Endothelial cell of hepatic sinusoid (primary cell): ENCODE measurements around the gene LPP.

ENCODE experiments used
- in situ Hi-C: cut with HindIII; loops from 2 replicates; pipeline ENCODE4 v1.10.0; 2017; ENCODE audit warnings: low sequenced_read_pairs

LPP gene

DNA sequence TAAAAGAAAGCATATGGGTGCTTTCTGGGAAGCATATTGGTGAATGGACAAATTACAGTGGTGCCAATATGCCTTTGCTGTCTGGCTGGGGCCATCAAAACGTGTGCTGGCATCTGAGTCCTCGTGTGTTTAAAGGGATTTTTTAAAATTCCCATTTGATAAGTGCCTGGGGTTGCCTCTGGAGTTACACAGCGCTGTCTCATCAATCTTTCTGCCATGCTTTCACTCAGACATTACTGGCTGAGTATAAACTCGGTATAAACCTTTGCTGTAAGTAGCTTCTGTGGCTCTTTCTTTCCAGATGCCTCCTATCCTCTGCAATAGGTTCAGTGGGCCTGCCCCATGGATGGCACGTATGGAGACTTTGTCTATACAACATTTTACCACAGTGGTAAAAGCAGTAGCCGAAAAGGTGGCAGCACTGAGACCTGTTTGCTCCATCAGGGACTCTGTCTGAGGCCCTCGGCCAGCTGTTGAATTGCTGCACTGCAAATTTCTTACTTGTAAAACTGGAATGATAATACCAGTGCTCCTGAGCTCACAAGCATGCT is 195.5 kb downstream of the LPP start:
- in situ Hi-C loops = no loop called here

DNA sequence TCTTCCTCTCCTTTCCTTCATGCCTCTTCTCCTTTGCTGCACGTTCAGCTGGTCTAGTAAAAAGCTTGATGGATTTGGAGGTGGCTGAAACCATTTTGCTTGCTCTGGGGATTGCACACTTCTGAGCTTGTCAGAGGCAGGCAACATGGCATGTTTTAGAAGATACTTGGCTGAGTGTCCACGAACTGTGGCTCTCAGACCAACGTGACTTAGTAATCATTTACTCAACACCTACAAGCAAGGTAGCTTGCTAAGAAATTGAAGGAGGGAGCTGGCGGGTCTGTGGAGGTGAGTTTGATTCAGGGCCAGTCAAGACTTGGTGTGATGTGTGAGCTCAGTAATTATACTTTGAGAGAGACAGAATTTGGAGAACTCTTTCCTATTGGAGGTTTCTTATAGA is 196.0 kb downstream of the LPP start:
- in situ Hi-C loops = no loop called here

DNA sequence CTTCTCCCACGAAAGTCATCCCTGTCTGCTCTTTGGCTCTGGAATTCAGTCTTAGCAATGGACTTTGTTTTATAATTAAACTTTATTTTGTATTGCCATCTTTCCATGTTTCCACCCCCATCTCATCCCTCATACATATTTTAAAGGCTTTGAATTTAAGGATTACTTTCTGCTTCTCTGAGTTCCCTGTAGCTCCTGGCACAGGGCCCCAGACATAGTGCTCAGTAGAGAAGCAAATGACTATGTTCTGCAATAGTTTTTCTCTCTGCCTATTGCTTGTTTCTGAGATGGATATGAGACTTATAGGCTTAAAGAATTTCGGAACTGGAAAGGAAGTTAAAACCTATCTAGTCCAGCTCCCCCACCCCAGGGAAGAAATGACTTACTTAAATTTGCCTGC is 197.0 kb downstream of the LPP start:
- in situ Hi-C loops = no loop called here

DNA sequence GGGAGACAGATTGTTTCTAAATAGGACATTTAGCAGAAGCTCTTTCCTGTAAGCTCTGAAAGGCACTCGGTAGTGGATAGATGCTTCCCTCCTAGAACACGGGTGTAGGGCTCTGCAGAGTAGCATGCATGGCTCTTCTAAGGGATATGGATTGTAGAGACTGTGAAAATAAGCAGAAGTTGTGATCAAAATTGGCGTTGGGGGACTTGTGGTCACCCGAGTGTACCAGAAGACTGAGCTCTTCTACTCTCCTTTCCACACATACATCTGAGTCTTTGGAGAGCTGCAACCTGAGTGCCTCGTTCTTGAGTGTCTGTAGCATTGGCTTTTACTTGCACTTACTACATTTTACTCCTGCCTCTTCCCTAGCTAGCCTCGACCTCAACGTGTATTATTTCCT is 197.7 kb downstream of the LPP start:
- in situ Hi-C loops = no loop called here

GRCh38 chr3:188352196-188352927 is 198.4 kb downstream of the LPP start:
- in situ Hi-C loops = no loop called here

GRCh38 chr3:188353426-188353825 is 199.5 kb downstream of the LPP start:
- in situ Hi-C loops = no loop called here

- in situ Hi-C loops = no loop called here
Measured at GRCh38 chr3:188358787-188359493, 205.0 kb downstream of the LPP start.

- in situ Hi-C loops = loop anchor here (5.0 kb wide), 1 partner anchor 37 kb away; no protein-coding TSS in a partner anchor
Measured at GRCh38 chr3:188360364-188360881, 206.5 kb downstream of the LPP start.

- in situ Hi-C loops = loop anchor here (5.0 kb wide), 1 partner anchor 35 kb away; no protein-coding TSS in a partner anchor
Measured at GRCh38 chr3:188361888-188362287, 207.9 kb downstream of the LPP start.

DNA sequence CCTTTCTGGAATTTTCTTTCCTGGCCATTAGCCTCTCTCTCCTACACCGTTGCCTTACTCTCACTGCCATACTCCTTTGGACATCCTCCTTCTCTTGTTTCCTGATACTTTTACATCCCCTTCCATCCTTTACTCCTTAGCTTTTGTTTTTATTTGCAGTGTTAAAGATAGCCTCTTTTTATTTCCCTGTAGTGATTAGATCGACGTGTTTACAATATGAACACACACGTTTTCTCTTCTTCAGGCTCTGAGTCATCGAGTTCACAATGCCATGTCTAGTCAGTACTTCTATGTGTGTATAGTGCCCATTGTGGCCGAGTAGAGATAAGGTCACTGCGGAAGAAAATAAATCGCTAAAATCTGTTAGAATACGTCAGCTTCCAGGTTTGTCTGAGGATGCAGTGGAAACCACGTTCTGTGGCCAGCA is 208.5 kb downstream of the LPP start:
- in situ Hi-C loops = loop anchor here (5.0 kb wide), 1 partner anchor 35 kb away; no protein-coding TSS in a partner anchor

DNA sequence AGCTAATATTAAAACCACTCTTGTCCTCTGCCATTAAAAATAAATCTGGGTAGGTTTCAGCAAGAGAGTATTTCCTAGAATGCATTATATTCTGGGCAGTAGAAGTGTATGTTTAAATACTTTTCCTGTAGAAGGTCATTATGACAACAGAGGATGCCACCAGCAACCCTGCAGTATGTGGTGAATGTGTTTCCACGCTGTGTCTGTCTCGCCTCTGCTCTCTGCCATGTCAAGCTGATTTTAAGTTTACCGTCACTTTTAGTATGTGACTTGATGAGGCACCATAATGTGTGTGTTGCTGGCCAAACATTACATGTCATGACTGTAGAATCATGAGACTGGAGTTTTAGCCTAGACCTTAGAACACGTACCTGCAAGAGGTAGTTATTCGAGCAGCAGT is 211.2 kb downstream of the LPP start:
- in situ Hi-C loops = no loop called here

GRCh38 chr3:188365988-188366698 is 212.2 kb downstream of the LPP start:
- in situ Hi-C loops = no loop called here

- in situ Hi-C loops = no loop called here
Measured at GRCh38 chr3:188367678-188368077, 213.7 kb downstream of the LPP start.

- in situ Hi-C loops = no loop called here
Measured at GRCh38 chr3:188369526-188369925, 215.6 kb downstream of the LPP start.

- in situ Hi-C loops = no loop called here
Measured at GRCh38 chr3:188370081-188370830, 216.3 kb downstream of the LPP start.

- in situ Hi-C loops = no loop called here
Measured at GRCh38 chr3:188378786-188379185, 224.8 kb downstream of the LPP start.

DNA sequence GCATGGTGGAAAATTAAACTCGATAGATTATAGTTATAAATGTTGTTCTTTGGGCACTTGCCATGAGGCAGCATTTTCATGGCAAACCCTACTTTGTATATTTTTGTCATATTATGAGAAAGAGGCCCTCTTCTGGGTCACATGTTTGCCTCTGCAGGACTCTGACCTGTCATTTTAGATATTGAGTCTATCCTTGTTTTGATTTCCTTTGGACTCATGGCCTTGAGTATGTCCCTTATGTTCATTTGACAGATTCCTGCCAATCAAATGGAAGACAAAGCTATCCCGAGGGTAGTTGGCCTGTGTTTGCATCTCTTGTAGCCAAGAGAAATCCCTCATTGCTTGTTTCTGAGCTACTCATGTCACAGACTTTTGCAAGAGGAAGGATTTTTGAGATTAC is 226.3 kb downstream of the LPP start:
- in situ Hi-C loops = no loop called here

DNA sequence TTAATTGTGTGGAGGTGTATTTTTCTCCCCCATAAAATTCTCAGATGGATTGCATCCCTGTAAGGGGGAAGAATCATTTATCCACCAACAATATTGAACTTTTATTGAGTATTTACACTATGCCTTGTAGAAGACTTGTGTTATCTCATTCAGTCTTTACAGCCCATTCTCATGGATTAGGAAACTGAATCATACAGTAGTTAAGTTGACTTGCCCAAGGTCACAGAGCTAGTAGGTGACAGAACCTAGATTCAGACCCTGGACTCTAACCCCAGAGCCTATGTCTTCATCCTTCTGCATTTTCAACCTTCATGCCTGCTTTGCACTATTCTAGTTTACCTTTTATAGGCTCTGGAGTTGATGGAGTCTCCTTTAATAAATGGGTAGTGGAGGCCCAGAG is 226.8 kb downstream of the LPP start:
- in situ Hi-C loops = no loop called here

- in situ Hi-C loops = no loop called here
Measured at GRCh38 chr3:188383748-188384147, 229.8 kb downstream of the LPP start.

DNA sequence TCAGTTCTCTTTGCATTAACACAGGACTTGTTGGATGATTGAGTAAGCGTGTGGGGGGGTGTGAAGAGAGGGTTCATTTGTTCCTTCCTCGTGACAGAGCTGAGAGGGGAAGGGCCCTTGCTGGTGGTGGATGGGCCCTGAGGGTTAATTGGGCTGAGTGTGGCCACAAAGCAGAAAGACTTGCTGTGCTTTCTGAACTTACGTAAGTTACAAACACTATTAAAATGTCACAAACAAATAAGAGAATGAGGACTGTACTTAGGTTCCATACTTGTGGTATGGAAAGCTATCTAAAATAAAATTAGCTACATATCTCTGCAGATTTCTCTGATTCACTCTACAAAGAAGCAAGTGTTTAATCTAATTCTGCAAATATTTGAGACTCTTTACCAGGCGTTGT is 231.3 kb downstream of the LPP start:
- in situ Hi-C loops = no loop called here
